ENCODE measurements around the gene TUBA1C. TPM values are rescaled to one million over a fixed set of nuclear protein-coding genes. Genes with fewer than 3 reads are reported as not detected.

TUBA1C gene
- total and polyA plus RNA-seq, 2 of the 4 experiments (the other 2 are of a cell fraction) = 1,420 to 2,555 TPM

DNA sequence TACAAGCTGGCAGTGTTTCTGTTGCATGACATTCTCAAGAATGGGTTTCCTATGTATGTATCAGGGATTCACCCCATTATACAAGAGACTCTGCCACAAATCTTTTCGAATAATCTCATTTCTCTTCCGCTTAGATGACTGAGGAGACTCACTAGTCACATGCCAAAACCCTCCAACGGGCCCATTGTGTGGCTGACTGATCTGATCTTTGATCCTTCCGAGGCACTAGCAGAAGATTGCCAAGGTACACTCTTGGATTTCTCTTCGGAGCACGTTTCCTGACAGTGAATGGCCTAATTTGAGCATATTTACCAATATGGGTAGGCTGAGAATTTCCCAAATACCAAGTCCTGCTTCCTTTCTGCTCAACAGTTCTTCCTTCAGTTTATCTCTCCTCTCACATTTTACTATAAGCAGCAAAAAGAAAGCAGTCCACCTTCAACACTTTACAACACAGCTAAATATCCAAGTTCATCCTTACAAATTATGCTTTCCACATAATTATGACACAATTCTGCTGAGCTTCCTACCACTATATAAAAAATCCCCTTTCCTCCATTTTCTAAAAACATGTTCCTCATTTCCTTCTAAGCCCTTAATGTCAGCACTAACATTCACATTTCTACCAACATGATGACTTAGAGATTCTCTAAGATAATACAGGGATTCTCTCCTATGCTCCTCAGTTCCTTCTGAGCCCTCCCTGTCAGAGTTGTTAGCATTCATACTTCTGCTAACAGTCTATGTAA lies 41.1 kb downstream of the TUBA1C start:
- H3K9me3 ChIP-seq (ENCODE audit: control insufficient read depth, insufficient read depth, low read length) = no peaks in the 10 kb centered on the region; the same call in 1 of the 2 replicates
- H4K5ac ChIP-seq (ENCODE audit: low read depth, low read length) = no peak overlapping the region
- H3K9me1 ChIP-seq (ENCODE audit: insufficient read depth, low read length) = 0 out of 2 replicates have a peak, but pooled peaks cover 4% of the 10 kb centered on the region
- H2BK15ac ChIP-seq (ENCODE audit: low read depth, low read length) = no peak overlapping the region
- no peak overlapping the region for H3K4me3 ChIP-seq (ENCODE audit: insufficient read depth, low read depth, low read length)
- intact Hi-C loops (cut with micrococcal nuclease) = no loop called here
- no peaks in the 10 kb centered on the region for H3K36me3 ChIP-seq (ENCODE audit: control insufficient read depth, insufficient read depth, low read length)
- no peaks in the 10 kb centered on the region for H3K4me1 ChIP-seq (ENCODE audit: control insufficient read depth, insufficient read depth, low read length)
- H3K23ac ChIP-seq (ENCODE audit: low read depth, low read length) = no peak overlapping the region
- H3K27ac ChIP-seq (ENCODE audit: insufficient read depth, low read length) = no peak overlapping the region
- POLR2A ChIA-PET (ENCODE audit: unreplicated experiment) = no interaction called here
- dilution Hi-C loops (cut with HindIII; ENCODE audit: low sequenced_read_pairs, unreplicated experiment) = no loop called here
- H3K18ac ChIP-seq (ENCODE audit: low read depth, low read length) = no peak overlapping the region
- no peak overlapping the region for H2AK9ac ChIP-seq (replicated peaks; ENCODE audit: low read depth, low read length, poor library complexity)
- CTCF ChIA-PET = no interaction called here
- DNase-seq (no peak), ATAC-seq (ENCODE audit: low read depth) (no peak)
- H3K79me1 ChIP-seq (ENCODE audit: low read depth in 1 of 2, low read length in 2 of 2) = no peaks in the 10 kb centered on the region
- H2BK5ac ChIP-seq (ENCODE audit: low read depth, low read length, poor library complexity, severe bottlenecking) = no peak overlapping the region
- H4K20me1 ChIP-seq (ENCODE audit: insufficient read depth, low read length) = no peaks in the 10 kb centered on the region
- no peak overlapping the region for H2AFZ ChIP-seq (replicated peaks; ENCODE audit: low read length, poor library complexity)
- H3K4ac ChIP-seq (ENCODE audit: low read depth, low read length) = no peak overlapping the region
- H3K4me2 ChIP-seq (ENCODE audit: low read depth, low read length) = no peak overlapping the region
- no peak overlapping the region for H4K8ac ChIP-seq (ENCODE audit: low read depth in 2 of 2, low read length in 2 of 2)
- H3K56ac ChIP-seq (ENCODE audit: extremely low read depth, insufficient read depth, low read length) = no peak overlapping the region
- TF ChIP-seq CEBPB (IDR thresholded peaks at IDR 0.05; ENCODE audit: low read depth, low read length) (no peak), POLR2A (IDR thresholded peaks at IDR 0.05; ENCODE audit: low read depth, low read length) (no peak)
- no TSS peak for BruUV-seq (replicated peaks)
- peaks cover 29% of the 10 kb centered on the region for H3K27me3 ChIP-seq (ENCODE audit: control insufficient read depth, insufficient read depth, low read length)
- H2BK20ac ChIP-seq (ENCODE audit: low read depth, low read length) = no peak overlapping the region
- H4K91ac ChIP-seq (ENCODE audit: insufficient read depth, low read depth, low read length) = no peak overlapping the region
- no peak overlapping the region for H3K14ac ChIP-seq (replicated peaks; ENCODE audit: low read depth, low read length)
- no peak overlapping the region for H3K9ac ChIP-seq (ENCODE audit: low read depth, low read length)
- WGBS, 2 experiments (ENCODE audit: extremely low coverage in 2 of 2, insufficient read length in 1 of 2) = no CpG with 5 or more reads among the region's 6 CpGs
- H2AK5ac ChIP-seq (ENCODE audit: low read depth, low read length) = no peak overlapping the region
- no peak overlapping the region for H2BK120ac ChIP-seq (ENCODE audit: low read depth, low read length)
- in situ Hi-C loops (cut with MboI; ENCODE audit: low sequenced_read_pairs) = no loop called here

Data from IMR-90 (cell line).